ENCODE measurements around the gene TPSAB1. TPM values are rescaled to one million over a fixed set of nuclear protein-coding genes. Genes with fewer than 3 reads are reported as not detected.

Gene TPSAB1
- total RNA-seq, 1 experiment from 2014 or later: 0.25 TPM

DNA sequence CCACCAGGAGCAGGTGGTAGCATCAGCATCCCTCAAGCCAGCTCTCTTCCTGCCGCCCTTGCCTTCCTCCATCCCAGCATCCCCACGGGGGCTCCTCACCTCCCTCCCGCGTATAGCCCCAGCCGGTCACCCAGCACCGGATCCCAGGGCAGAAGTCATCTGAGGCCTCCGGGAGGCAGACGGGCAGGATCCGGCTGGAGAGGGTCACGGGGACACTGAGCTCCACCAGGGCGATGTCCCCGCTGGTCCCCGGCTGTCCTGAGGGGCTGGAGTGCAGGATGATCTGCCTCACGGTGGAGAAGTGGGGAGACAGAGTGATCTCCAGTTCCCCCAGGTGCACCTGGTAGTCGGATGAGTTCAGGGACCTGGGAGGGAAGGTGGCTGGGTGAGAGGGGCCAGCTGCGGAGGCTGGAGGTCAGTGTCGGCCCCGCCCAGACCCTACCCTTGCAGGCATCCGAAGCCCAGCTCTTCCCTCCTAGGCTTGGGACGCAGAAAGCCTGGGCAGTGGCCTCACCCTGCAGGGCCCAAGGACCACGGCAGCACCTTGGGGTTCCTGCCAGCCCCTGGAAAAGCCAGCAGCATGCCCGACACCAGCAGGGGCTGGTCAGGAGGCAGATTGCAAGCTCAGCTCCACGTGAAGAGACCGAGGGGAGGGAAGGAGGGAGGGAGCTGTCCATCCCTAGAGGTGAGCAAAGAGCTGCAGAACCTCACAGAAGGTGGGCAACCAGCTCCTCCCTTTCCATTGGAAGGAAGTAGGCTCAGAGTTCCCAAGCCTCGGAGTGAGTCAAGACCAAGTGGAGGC lies 17.8 kb upstream of the TPSAB1 start:
- POLR2A ChIA-PET: no interaction called here

More for the DNA sequence above, 17.8 kb upstream of the TPSAB1 start:
- H3K9me3 ChIP-seq (ENCODE audit: control insufficient read depth in 1 of 2, insufficient read depth in 1 of 2, low read depth in 1 of 2, low read length in 2 of 2): no peaks in the 10 kb centered on the region
- TF ChIP-seq TCF7L2 (IDR thresholded peaks at IDR 0.05; ENCODE audit: borderline replicate concordance, extremely low read depth, insufficient read depth, insufficient read length) (no peak), ZNF274 (IDR thresholded peaks at IDR 0.05; ENCODE audit: low read depth, low read length) (no peak), CEBPB (IDR thresholded peaks at IDR 0.05; ENCODE audit: low read depth) (no peak), ELF1 (IDR thresholded peaks at IDR 0.05; ENCODE audit: borderline replicate concordance, low read depth) (no peak), RAD21 (IDR thresholded peaks at IDR 0.05; ENCODE audit: low read depth) (no peak), EGR1 (IDR thresholded peaks at IDR 0.05; ENCODE audit: low read depth) (no peak), POLR2A (IDR thresholded peaks at IDR 0.05; ENCODE audit: borderline replicate concordance, extremely low read depth, insufficient read depth, insufficient read length) (no peak), CBX3 (IDR thresholded peaks at IDR 0.05; ENCODE audit: low read depth) (no peak), EZH2phosphoT487 (IDR thresholded peaks at IDR 0.05; ENCODE audit: borderline replicate concordance) (no peak)
- TF ChIP-seq, protein P1, sequence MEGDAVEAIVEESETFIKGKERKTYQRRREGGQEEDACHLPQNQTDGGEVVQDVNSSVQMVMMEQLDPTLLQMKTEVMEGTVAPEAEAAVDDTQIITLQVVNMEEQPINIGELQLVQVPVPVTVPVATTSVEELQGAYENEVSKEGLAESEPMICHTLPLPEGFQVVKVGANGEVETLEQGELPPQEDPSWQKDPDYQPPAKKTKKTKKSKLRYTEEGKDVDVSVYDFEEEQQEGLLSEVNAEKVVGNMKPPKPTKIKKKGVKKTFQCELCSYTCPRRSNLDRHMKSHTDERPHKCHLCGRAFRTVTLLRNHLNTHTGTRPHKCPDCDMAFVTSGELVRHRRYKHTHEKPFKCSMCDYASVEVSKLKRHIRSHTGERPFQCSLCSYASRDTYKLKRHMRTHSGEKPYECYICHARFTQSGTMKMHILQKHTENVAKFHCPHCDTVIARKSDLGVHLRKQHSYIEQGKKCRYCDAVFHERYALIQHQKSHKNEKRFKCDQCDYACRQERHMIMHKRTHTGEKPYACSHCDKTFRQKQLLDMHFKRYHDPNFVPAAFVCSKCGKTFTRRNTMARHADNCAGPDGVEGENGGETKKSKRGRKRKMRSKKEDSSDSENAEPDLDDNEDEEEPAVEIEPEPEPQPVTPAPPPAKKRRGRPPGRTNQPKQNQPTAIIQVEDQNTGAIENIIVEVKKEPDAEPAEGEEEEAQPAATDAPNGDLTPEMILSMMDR (IDR thresholded peaks at IDR 0.05 in 2 of 3, conservative IDR thresholded peaks at IDR 0.05 in 1 of 3; ENCODE audit: borderline replicate concordance in 1 of 3, insufficient read depth in 1 of 3, low read depth in 2 of 3, low read length in 2 of 3): no peak
- TF ChIP-seq, protein P2, sequence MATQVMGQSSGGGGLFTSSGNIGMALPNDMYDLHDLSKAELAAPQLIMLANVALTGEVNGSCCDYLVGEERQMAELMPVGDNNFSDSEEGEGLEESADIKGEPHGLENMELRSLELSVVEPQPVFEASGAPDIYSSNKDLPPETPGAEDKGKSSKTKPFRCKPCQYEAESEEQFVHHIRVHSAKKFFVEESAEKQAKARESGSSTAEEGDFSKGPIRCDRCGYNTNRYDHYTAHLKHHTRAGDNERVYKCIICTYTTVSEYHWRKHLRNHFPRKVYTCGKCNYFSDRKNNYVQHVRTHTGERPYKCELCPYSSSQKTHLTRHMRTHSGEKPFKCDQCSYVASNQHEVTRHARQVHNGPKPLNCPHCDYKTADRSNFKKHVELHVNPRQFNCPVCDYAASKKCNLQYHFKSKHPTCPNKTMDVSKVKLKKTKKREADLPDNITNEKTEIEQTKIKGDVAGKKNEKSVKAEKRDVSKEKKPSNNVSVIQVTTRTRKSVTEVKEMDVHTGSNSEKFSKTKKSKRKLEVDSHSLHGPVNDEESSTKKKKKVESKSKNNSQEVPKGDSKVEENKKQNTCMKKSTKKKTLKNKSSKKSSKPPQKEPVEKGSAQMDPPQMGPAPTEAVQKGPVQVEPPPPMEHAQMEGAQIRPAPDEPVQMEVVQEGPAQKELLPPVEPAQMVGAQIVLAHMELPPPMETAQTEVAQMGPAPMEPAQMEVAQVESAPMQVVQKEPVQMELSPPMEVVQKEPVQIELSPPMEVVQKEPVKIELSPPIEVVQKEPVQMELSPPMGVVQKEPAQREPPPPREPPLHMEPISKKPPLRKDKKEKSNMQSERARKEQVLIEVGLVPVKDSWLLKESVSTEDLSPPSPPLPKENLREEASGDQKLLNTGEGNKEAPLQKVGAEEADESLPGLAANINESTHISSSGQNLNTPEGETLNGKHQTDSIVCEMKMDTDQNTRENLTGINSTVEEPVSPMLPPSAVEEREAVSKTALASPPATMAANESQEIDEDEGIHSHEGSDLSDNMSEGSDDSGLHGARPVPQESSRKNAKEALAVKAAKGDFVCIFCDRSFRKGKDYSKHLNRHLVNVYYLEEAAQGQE (IDR thresholded peaks at IDR 0.05; ENCODE audit: low read depth): no peak
- TF ChIP-seq, protein P3, sequence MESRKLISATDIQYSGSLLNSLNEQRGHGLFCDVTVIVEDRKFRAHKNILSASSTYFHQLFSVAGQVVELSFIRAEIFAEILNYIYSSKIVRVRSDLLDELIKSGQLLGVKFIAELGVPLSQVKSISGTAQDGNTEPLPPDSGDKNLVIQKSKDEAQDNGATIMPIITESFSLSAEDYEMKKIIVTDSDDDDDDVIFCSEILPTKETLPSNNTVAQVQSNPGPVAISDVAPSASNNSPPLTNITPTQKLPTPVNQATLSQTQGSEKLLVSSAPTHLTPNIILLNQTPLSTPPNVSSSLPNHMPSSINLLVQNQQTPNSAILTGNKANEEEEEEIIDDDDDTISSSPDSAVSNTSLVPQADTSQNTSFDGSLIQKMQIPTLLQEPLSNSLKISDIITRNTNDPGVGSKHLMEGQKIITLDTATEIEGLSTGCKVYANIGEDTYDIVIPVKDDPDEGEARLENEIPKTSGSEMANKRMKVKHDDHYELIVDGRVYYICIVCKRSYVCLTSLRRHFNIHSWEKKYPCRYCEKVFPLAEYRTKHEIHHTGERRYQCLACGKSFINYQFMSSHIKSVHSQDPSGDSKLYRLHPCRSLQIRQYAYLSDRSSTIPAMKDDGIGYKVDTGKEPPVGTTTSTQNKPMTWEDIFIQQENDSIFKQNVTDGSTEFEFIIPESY (IDR thresholded peaks at IDR 0.05; ENCODE audit: extremely low read depth, insufficient replicate concordance, low read length): no peak
- ChIA-PET RAD21 (ENCODE audit: low non-redundant PET in 1 of 2, low total read pairs in 2 of 2, uncharacterized antibody in 2 of 2, unreplicated experiment in 2 of 2) (interaction anchor here in 1 of 2 experiments (0.6 kb wide), 1 partner anchor 144 kb away, joined by 3 read pairs; no protein-coding TSS in a partner anchor), CTCF (no interaction called here)
- H3K4me3 ChIP-seq (replicated peaks in 1 of 2; ENCODE audit: low read depth in 1 of 2, low read length in 2 of 2): no peak overlapping the region
- ATAC-seq (no peak), DNase-seq (ENCODE audit: low read depth, low spot score) (no peak)
- no TSS peak for BruUV-seq (replicated peaks)
- no peak overlapping the region for H3K27ac ChIP-seq (ENCODE audit: low read depth, low read length)
- H4K20me1 ChIP-seq (ENCODE audit: insufficient read depth): no peaks in the 10 kb centered on the region
- H3K9me2 ChIP-seq (ENCODE audit: insufficient read depth): no peaks in the 10 kb centered on the region
- H3K79me2 ChIP-seq (ENCODE audit: insufficient read depth, low read length): no peaks in the 10 kb centered on the region
- H3K27me3 ChIP-seq (ENCODE audit: insufficient read depth, low read length): no peaks in the 10 kb centered on the region
- H2AFZ ChIP-seq (ENCODE audit: low read depth, low read length, poor library complexity, severe bottlenecking): no peak overlapping the region
- H3K36me3 ChIP-seq (ENCODE audit: control insufficient read depth in 1 of 2, insufficient read depth in 2 of 2, low read length in 2 of 2): no peaks in the 10 kb centered on the region; a peak in 1 of 4 replicates
- no peak overlapping the region for H3K4me2 ChIP-seq (ENCODE audit: low read length)
- intact Hi-C loops (cut with micrococcal nuclease): no loop called here
- H3K4me1 ChIP-seq (ENCODE audit: control insufficient read depth in 1 of 2, insufficient read depth in 2 of 2, low read length in 2 of 2): no peaks in the 10 kb centered on the region
- H3K9ac ChIP-seq (ENCODE audit: low read length): no peak overlapping the region

All from HCT116 (cell line).